H1 (cell line): Measurements from ENCODE around the gene RMP24.

Experiments used
- CHD2 ChIP-seq: IDR thresholded peaks from 2 replicates; pipeline ENCODE4 v1.6.1; 2012; ENCODE audit warnings: low read length, improper control_type of control experiment
- EP300 ChIP-seq, 2 experiments: IDR thresholded peaks; 1 replicate in 1 of 2; 2 replicates in 1 of 2; pipeline ENCODE4 v1.6.1; 2011 to 2012; ENCODE audit warnings: low read depth in 2 of 2, low read length in 2 of 2, mild to moderate bottlenecking in 2 of 2, borderline replicate concordance in 1 of 2, inconsistent platforms in 1 of 2, moderate library complexity in 1 of 2
- JUND ChIP-seq: IDR thresholded peaks from 2 replicates; pipeline ENCODE4 v1.6.1; 2011; ENCODE audit warnings: mild to moderate bottlenecking, improper control_type of control experiment, low read length
- POLR2A ChIP-seq, 2 experiments: IDR thresholded peaks; 1 replicate in 1 of 2; 2 replicates in 1 of 2; pipeline ENCODE4 v1.6.1; 2011; ENCODE audit warnings: low read depth in 2 of 2, low read length in 2 of 2, mild to moderate bottlenecking in 2 of 2; ENCODE audit errors: control extremely low read depth in 1 of 2
- RFX5 ChIP-seq: IDR thresholded peaks from 2 replicates; pipeline ENCODE4 v1.6.1; 2011; ENCODE audit warnings: low read depth, low read length, improper control_type of control experiment, borderline replicate concordance
- SP1 ChIP-seq: IDR thresholded peaks from 2 replicates; pipeline ENCODE4 v1.6.1; 2011; ENCODE audit warnings: low read depth, low read length
- TBP ChIP-seq: IDR thresholded peaks from 2 replicates; pipeline ENCODE4 v1.6.1; 2011; ENCODE audit warnings: low read depth, low read length, improper control_type of control experiment
- YY1 ChIP-seq: IDR thresholded peaks from 2 replicates; pipeline ENCODE4 v1.6.1; 2011; ENCODE audit warnings: low read depth, mild to moderate bottlenecking, low read length
- TF ChIP-seq, protein P1 (sequence below), 3 experiments: IDR thresholded peaks; 1 replicate in 2 of 3; 2 replicates in 1 of 3; pipeline versions ENCODE4 v1.5.1 to v1.6.1; 2011; ENCODE audit warnings: low read length in 3 of 3, mild to moderate bottlenecking in 3 of 3, inconsistent platforms in 2 of 3, low read depth in 1 of 3, moderate library complexity in 1 of 3; ENCODE audit not compliant: insufficient read depth in 1 of 3; ENCODE audit errors: control extremely low read depth in 1 of 3

DNA sequence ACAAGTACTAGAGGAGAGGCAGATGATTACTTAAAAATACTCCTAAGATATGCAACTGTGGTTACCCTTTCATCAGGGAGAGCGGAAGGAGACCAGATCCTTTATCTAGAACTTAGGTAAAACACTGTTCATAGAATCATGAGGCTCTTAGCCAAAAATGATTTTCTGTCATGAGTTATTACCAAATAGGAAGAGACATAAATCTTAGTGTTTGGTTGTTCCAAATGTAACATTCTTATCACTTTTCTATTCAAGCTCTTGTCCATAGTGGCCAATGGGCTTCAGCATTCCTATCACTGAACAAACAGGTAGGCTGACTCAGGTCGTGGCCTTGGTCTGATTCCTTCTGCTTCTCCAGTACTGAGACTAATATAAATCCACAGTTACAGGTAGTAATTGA is 56.4 kb downstream of the RMP24 start:
- TF ChIP-seq, protein P1, sequence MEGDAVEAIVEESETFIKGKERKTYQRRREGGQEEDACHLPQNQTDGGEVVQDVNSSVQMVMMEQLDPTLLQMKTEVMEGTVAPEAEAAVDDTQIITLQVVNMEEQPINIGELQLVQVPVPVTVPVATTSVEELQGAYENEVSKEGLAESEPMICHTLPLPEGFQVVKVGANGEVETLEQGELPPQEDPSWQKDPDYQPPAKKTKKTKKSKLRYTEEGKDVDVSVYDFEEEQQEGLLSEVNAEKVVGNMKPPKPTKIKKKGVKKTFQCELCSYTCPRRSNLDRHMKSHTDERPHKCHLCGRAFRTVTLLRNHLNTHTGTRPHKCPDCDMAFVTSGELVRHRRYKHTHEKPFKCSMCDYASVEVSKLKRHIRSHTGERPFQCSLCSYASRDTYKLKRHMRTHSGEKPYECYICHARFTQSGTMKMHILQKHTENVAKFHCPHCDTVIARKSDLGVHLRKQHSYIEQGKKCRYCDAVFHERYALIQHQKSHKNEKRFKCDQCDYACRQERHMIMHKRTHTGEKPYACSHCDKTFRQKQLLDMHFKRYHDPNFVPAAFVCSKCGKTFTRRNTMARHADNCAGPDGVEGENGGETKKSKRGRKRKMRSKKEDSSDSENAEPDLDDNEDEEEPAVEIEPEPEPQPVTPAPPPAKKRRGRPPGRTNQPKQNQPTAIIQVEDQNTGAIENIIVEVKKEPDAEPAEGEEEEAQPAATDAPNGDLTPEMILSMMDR (IDR thresholded peaks at IDR 0.05; ENCODE audit: control extremely low read depth in 1 of 3, insufficient read depth in 1 of 3, low read depth in 1 of 3, low read length in 3 of 3): no peak
- TF ChIP-seq POLR2A (IDR thresholded peaks at IDR 0.05; ENCODE audit: control extremely low read depth in 1 of 2, low read depth in 2 of 2, low read length in 2 of 2): no peak
- no peak for TF ChIP-seq TBP
- TF ChIP-seq EP300 (IDR thresholded peaks at IDR 0.05; ENCODE audit: borderline replicate concordance in 1 of 2, low read depth in 2 of 2, low read length in 2 of 2): no peak
- TF ChIP-seq CHD2: no peak
- TF ChIP-seq RFX5: no peak
- TF ChIP-seq JUND: no peak
- TF ChIP-seq YY1: no peak
- no peak for TF ChIP-seq SP1
